Smooth muscle cell (in vitro differentiated cells): ENCODE data around the gene ZNF205. TPM values are rescaled to one million over a fixed set of nuclear protein-coding genes. Genes with fewer than 3 reads are reported as not detected.

Experiments used
- DNase-seq: peaks from one replicate; lab custom pipeline; 2025; ENCODE audit not compliant: unreplicated experiment; lab: John Stamatoyannopoulos, UW
- H2AFZ ChIP-seq: fragments of 200-600 bp; sonication (generic); 2 replicates; pipeline ENCODE4 v1.6.0; 2016; ENCODE audit warnings: antibody characterized with exemption, low read depth, mild to moderate bottlenecking
- H3F3A ChIP-seq: fragments of 200-600 bp; sonication (generic); 2 replicates; pipeline ENCODE4 v1.6.0; 2017; ENCODE audit warnings: antibody characterized with exemption, low read depth
- H3K27ac ChIP-seq: fragments of 200-600 bp; sonication (generic); 2 replicates; pipeline ENCODE4 v1.5.1; 2016; ENCODE audit warnings: low read depth, mild to moderate bottlenecking
- H3K27me3 ChIP-seq: fragments of 200-600 bp; sonication (generic); 2 replicates; pipeline ENCODE4 v1.6.1; 2016; ENCODE audit warnings: low read depth, mild to moderate bottlenecking
- H3K36me3 ChIP-seq: fragments of 200-600 bp; sonication (generic); 2 replicates; pipeline ENCODE4 v1.5.1; 2016; ENCODE audit warnings: low read depth
- H3K4me1 ChIP-seq: fragments of 200-600 bp; sonication (generic); 2 replicates; pipeline ENCODE4 v1.5.1; 2016; ENCODE audit warnings: low read depth
- H3K4me2 ChIP-seq: fragments of 200-600 bp; sonication (generic); 2 replicates; pipeline ENCODE4 v1.6.0; 2016; ENCODE audit warnings: mild to moderate bottlenecking
- H3K4me3 ChIP-seq: fragments of 200-600 bp; sonication (generic); 2 replicates; pipeline ENCODE4 v1.5.1; 2016; ENCODE audit warnings: mild to moderate bottlenecking
- H3K79me2 ChIP-seq: fragments of 200-600 bp; sonication (generic); 2 replicates; pipeline ENCODE4 v1.6.0; 2016; ENCODE audit warnings: low read depth, mild to moderate bottlenecking
- H3K9ac ChIP-seq: fragments of 200-600 bp; sonication (generic); 2 replicates; pipeline ENCODE4 v1.6.0; 2016; ENCODE audit warnings: low read depth
- H3K9me3 ChIP-seq: fragments of 200-600 bp; sonication (generic); replicated peaks from 2 replicates; pipeline ENCODE4 v1.5.1; 2016; ENCODE audit warnings: low read depth
- H4K20me1 ChIP-seq: fragments of 200-600 bp; sonication (generic); 2 replicates; pipeline ENCODE4 v1.6.0; 2016; ENCODE audit warnings: low read depth
- WGBS: methylation state at CpG from one replicate; pipeline ENCODE4 v1.1.7; 2016; ENCODE audit warnings: low lambda C conversion rate; 5-methylcytosine and 5-hydroxymethylcytosine counted together
- polyA plus RNA-seq: library from polyadenylated mRNA; unstranded; fragments of >200 nt; fragmentation: Nextera tagmentation; extraction: Ambion mirVana; gene quantifications from 2 replicates; pipeline ENCODE4 v1.2.1, GENCODE V29; 2016
- total RNA-seq: library from RNA; depleted of rRNA; stranded (reverse); fragments of >200 nt; gene quantifications from 2 replicates; pipeline ENCODE4 v1.2.3, GENCODE V29; 2014
- TF ChIP-seq, protein P1 (sequence below): fragments of 200-600 bp; sonication (generic); IDR thresholded peaks from 2 replicates; pipeline ENCODE4 v1.5.1; 2017; ENCODE audit warnings: borderline replicate concordance, mild to moderate bottlenecking, antibody characterized with exemption; ENCODE audit not compliant: insufficient read depth, poor library complexity, severe bottlenecking

Gene ZNF205
- total and polyA plus RNA-seq, 2 experiments from 2014 or later, result 7.2 to 11.9 TPM

DNA sequence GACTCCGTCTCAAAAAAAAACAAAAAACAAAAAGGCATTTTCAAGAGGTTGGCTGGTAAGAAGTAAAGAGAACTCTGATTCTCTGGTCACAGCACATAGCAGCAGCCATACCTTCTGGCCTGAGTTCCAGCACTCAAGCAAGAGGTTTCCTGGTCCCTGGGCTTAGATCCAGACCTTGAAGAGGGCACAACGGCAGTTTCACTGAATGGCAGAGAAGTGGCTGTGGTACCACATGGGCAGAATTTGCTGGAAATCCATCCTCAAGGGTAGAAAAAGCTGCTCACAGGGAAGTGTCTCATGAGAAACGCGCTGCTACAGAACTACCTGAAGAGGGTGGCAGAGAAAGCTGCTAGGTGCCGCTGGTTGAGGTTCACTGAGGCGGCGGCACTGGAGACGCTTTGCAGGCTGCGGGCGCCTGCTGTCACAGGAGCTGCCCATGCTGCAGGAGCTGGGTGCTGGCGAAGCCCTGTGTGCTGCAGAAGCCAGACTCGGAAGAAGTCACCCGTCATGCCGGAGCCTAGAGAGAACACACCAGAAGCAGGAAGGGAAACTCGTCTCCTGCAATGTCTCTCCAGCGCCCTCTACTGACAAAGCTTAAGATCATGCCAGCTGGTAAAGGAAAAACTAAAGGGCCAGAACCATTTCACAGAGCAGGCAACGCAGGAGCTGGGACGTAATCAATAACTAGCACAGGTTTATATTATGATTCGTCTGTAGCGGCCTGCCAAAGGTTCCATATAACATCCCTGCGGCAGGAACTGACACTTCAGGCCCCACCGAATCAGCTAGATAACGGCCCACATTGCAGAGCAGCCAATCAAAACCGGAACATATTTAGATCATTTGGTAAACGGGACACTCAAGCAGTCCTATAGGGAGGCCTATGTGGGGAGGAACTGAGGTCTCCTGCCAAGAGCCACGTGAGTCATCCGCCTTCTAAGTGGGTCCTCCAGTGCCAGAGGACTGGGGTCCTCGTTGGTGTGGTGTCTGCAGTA is 17.0 kb downstream of the ZNF205 start:
- H3K4me3 ChIP-seq, result peak overlapping the region; percentile 22
- H3K4me2 ChIP-seq, result peak overlapping the region; percentile 80
- peak overlapping the region; percentile 3 for H3K27ac ChIP-seq
- H3K79me2 ChIP-seq, result peaks cover 24% of the 10 kb centered on the region
- H3K9me3 ChIP-seq, result no peaks in the 10 kb centered on the region
- H4K20me1 ChIP-seq, result peaks cover 8% of the 10 kb centered on the region
- 53% methylated on average over 28 of the region's 28 CpGs for WGBS
- H2AFZ ChIP-seq, result no peak overlapping the region
- H3K36me3 ChIP-seq, result no peaks in the 10 kb centered on the region
- H3K4me1 ChIP-seq, result peaks cover 15% of the 10 kb centered on the region
- TF ChIP-seq, protein P1, sequence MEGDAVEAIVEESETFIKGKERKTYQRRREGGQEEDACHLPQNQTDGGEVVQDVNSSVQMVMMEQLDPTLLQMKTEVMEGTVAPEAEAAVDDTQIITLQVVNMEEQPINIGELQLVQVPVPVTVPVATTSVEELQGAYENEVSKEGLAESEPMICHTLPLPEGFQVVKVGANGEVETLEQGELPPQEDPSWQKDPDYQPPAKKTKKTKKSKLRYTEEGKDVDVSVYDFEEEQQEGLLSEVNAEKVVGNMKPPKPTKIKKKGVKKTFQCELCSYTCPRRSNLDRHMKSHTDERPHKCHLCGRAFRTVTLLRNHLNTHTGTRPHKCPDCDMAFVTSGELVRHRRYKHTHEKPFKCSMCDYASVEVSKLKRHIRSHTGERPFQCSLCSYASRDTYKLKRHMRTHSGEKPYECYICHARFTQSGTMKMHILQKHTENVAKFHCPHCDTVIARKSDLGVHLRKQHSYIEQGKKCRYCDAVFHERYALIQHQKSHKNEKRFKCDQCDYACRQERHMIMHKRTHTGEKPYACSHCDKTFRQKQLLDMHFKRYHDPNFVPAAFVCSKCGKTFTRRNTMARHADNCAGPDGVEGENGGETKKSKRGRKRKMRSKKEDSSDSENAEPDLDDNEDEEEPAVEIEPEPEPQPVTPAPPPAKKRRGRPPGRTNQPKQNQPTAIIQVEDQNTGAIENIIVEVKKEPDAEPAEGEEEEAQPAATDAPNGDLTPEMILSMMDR, result peak; percentile 72
- H3K27me3 ChIP-seq, result no peaks in the 10 kb centered on the region
- H3K9ac ChIP-seq, result no peak overlapping the region
- peak; percentile 13 for DNase-seq
- peaks cover 12% of the 10 kb centered on the region for H3F3A ChIP-seq

DNA sequence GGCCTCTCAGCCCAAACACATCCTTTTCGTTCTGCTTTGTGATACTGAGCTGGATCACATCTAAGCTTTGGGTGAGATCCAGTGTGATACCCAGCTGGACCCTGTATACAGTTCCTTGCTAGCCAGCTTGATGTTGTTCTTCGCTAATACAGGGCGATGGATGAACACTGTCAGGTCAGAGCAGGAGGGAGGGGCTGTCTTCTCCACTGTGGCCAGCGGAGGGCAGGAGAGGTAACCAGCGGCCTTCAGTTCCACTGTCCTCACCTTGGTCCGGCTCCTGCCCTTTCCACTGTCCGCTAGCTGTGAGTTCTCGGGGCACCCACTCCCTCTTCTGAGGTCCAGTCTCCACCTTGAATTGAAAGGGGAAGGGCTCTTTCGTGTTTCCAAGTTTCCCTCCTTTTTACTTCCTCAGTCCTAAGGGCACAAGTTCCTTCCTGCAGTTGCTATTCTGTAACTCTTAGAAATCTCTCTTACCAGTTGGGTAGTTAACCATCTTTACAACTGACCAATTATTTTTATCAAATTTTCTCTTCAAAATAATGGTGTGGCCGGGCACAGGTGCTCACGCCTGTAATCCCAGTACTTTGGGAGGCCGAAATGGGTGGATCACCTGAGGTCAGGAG is 19.5 kb downstream of the ZNF205 start:
- H3K9me3 ChIP-seq, result no peaks in the 10 kb centered on the region
- H3K4me2 ChIP-seq, result no peak overlapping the region
- peaks cover 8% of the 10 kb centered on the region for H3F3A ChIP-seq
- H3K27me3 ChIP-seq, result no peaks in the 10 kb centered on the region
- peaks cover 43% of the 10 kb centered on the region for H3K79me2 ChIP-seq
- H3K4me3 ChIP-seq, result no peak overlapping the region
- H3K4me1 ChIP-seq, result peaks cover 15% of the 10 kb centered on the region
- TF ChIP-seq, protein P1, result peak; percentile 40
- WGBS, result 82% methylated on average over 12 of the region's 12 CpGs
- H3K36me3 ChIP-seq, result no peaks in the 10 kb centered on the region
- no peak overlapping the region for H2AFZ ChIP-seq
- no peak for DNase-seq
- H3K27ac ChIP-seq, result no peak overlapping the region
- H3K9ac ChIP-seq, result no peak overlapping the region
- peaks cover 8% of the 10 kb centered on the region for H4K20me1 ChIP-seq

DNA sequence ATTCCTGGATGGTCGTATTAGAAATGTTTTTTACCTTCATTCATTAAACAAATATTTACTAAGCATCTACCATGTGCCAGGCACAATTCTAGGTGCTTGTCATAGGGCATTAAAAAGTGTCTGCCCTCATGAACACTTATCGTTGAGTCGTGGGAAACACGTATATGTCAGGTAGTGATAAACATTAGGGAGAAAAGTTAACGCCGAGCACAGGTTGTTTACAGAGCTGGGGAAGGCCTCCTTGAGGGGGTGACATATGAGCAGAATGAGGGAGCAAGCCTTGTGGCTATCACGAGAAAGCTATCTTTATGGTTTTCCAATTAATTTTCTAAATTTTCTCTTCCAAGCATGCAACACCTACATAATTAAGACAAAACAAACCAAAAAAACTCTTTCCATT is 21.5 kb downstream of the ZNF205 start:
- no peak for DNase-seq
- Histone ChIP-seq H4K20me1 (peaks cover 8% of the 10 kb centered on the region), H3K27ac (peak overlapping the region; percentile 76), H3K9me3 (no peaks in the 10 kb centered on the region), H3K4me1 (peaks cover 15% of the 10 kb centered on the region), H2AFZ (no peak overlapping the region), H3K79me2 (peaks cover 45% of the 10 kb centered on the region), H3F3A (peaks cover 5% of the 10 kb centered on the region), H3K9ac (peak overlapping the region; percentile 89), H3K4me3 (peak overlapping the region; percentile 80), H3K36me3 (no peaks in the 10 kb centered on the region), H3K4me2 (peak overlapping the region; percentile 96), H3K27me3 (no peaks in the 10 kb centered on the region)
- TF ChIP-seq, protein P1, result no peak
- WGBS, result 36% methylated on average over 7 of the region's 7 CpGs
